HG03280 (cell line): ENCODE results near the gene MMS22L.
A peak's percentile ranks its signal among the peaks of the same experiment; 100 is the strongest.
"Not testable (repeated sequence)": the region's sequence is repeated elsewhere in the genome, so short reads cannot be mapped to it uniquely, and the experiment has no call there.

Experiments used
- ATAC-seq: cut with Tn5 transposase; IDR thresholded peaks from one replicate; pipeline ENCODE4 v1.9.1; 2021; ENCODE audit warnings: mild to moderate bottlenecking, moderate library complexity; ENCODE audit not compliant: unreplicated experiment

Gene MMS22L

DNA sequence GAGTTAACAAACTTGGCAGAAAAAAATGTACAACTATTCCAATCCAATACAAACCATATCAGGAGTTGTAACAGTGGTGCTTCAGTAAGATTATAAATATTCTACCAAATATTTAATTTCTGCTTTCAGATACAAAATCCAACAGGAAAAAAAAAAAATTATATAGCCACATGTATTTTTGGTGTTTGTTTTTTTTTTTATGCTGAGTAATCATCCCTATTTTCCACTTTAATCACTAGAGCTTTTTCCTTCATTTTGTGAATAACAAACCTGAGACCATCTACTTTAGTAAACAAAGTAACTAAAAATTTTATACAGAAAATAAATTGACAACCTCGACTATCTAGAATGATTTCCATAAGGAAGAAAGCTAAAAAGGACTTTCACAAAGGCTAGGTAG, 36.2 kb downstream of the MMS22L start:
- no peak for ATAC-seq

DNA sequence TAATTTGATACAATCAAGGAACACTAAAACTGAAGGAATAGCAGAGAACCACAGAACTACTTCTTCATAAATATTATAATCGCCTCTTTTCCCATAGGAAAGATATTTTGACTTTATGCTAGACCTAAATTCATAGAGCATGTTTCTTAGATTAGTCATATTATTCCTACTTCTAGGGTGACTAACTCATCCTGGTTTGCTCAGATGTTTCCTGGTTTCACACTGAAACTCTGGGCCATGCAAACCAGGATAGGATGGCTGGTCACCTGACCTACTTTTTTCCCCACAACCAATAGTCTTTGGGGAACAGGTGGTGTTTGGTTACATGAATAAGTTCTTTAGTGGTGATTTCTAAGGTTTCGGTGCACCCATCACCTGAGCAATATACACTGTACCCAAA, 42.8 kb downstream of the MMS22L start:
- no peak for ATAC-seq

DNA sequence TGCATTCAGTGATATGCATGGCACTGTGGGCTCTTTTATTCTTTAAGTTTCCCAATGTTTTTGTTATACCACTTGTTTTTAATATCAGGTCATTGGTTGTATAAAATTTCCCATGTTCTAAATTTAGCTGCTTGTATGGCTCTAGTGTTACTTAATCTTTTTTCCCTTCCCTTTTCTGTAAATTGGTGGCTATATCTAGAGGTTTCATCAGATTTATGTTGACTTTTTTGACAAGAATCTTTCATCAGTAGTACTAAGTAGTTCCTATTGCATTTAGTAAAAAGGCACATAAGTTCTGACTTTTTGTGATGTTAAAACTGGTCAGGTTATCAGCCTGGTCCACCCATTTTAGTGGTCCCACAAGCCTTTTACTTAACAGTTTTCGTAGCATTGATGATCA, 51.1 kb downstream of the MMS22L start:
- ATAC-seq: no peak

DNA sequence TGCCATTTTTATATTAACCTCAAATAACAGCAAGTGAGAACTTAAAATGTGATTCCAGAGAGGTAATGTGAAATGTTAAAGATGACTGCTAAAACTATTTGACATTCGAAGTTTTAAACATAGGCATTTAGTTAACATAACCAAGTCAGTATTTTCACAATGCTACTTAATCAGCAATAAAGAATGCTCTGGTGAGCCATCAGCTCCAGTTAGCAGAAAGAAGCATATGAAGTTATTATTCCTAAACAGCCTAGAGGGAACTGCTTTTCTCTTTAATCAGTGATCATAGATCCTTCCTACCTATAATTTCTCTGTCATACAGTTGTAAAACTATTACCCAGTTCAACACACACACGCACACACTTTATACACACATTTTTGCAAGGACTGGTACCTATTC, 60.1 kb downstream of the MMS22L start:
- no peak for ATAC-seq

- no peak for ATAC-seq
Measured at GRCh38 chr6:97218912-97219311, 64.1 kb downstream of the MMS22L start.

- no peak for ATAC-seq
Measured at GRCh38 chr6:97215157-97215769, 67.8 kb downstream of the MMS22L start.

GRCh38 chr6:97214671-97215070, 68.3 kb downstream of the MMS22L start:
- no peak for ATAC-seq

GRCh38 chr6:97207383-97207782, 75.6 kb downstream of the MMS22L start:
- ATAC-seq: no peak

DNA sequence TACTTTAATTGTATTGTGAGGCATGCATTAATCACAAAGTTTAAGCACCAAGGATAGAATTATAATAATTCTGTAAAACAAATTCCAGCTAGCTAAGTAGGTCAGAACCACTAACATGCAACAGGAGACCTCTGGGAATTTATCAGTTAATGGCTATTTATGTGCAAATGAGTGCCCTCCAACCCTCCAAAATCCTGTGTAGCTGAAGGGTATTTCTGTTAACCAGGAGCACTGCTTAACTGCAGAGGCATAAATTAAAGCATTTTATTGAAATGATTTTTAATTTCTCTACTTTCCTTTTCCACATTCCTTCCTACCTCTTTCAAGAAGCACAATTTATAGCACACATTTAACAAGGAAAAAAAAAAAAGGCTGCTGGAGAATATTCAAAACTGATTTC, 77.0 kb downstream of the MMS22L start:
- ATAC-seq: no peak

DNA sequence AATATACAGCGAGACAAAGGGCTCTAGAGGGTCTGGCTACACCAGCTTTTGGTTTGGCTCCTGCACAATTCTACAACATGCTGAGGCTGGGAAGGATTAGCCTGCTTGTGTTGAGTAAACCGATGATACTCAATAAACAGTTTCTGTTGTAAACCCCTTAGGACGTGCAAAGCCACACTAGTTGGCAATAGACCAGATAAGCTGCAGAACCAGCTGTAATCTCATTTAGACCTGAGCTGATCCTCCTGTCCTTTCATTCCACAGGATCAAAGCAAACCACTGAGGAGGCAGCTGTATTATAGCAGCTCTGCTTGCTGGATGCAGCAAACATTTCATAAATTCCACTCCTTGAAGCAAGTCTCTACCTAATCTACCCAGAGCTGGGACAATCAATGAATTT, 79.7 kb downstream of the MMS22L start:
- no peak for ATAC-seq

GRCh38 chr6:97198046-97198565, 84.9 kb downstream of the MMS22L start:
- no peak for ATAC-seq

- no peak for ATAC-seq
Measured at GRCh38 chr6:97195117-97195516, 87.9 kb downstream of the MMS22L start.

DNA sequence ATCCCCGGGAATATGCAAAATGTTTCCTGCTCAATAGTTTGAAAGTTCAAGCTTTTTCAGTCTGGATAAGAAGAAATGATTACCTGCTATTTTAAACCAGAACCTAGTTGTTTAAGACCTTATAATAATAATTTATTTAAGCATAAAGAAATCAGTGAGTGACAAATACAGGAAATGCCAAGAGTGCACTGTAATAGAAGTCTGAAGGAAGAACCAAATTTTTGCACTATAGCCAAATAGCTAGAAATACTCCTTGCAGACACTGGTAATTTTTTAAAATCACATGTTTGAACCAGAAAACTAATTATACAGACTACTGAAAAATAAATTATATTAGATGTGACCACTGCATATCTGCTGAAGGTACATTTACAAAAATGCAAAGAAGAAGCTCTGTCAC, 93.2 kb downstream of the MMS22L start:
- no peak for ATAC-seq

GRCh38 chr6:97187951-97188350, 95.1 kb downstream of the MMS22L start:
- no peak for ATAC-seq

DNA sequence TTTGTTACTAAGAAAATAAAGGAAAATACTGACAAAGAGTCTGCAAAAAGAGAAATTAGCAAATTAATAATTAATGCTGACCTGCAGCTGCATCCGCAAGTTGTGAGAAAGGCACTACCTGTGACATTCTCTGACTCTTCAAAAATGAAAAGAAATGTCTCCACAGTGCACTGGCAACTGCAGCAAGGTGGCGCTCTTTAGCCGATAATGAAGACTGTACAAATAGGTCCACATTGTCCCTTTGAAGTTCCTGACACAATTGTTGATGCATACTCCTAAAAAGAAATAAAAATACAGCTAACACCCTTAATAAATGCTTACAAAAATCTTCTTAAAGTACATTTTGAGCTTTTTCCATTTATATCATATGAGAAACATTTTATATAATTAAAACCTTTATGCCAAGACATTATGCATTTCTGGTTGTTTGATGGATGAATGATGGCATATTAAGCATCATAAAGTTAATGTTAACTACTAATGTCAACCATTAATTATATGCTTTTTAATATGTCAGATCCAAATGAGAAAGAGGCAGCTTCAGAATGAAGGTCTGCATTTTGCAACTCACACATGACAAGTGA, 96.5 kb downstream of the MMS22L start:
- peak; percentile 95 for ATAC-seq

DNA sequence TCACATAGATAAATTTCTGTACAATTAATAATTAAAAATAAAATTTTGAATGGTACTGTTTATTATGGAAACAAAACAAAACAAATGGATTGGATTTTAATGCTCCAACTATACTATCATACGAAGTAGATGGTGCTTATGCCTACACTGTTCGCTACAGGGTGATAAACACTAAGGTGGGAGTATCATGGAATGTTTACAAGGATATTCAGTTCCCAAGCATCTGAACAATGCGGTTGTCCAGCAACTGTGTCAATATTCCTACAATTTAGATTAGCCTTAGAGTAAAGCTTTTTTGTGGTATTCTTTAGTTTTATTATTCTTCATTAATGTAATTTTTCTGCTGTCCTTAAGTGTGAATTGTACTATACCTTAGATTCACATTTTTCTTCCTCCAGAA, 105.1 kb downstream of the MMS22L start:
- no peak for ATAC-seq

- no peak for ATAC-seq
Measured at GRCh38 chr6:97176468-97176867, 106.5 kb downstream of the MMS22L start.

DNA sequence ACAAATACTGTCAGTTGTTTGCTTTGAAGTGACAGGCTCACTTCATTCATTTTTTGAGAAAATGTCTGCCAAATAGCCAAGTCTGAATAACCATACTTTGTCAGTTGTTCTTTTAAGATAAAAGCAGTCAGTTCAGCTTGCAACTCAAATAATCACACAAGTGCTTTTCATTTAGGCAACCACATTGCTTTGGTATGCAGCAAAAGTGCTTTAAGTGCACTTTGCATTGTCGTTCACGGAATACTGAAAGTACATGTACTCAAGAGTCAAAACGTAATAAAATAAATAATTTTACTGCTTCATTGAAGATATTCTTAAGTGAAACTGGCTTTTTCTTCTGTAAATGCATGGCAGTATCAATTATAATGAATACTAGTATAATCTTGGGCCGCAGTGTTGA, 107.2 kb downstream of the MMS22L start:
- ATAC-seq: no peak

DNA sequence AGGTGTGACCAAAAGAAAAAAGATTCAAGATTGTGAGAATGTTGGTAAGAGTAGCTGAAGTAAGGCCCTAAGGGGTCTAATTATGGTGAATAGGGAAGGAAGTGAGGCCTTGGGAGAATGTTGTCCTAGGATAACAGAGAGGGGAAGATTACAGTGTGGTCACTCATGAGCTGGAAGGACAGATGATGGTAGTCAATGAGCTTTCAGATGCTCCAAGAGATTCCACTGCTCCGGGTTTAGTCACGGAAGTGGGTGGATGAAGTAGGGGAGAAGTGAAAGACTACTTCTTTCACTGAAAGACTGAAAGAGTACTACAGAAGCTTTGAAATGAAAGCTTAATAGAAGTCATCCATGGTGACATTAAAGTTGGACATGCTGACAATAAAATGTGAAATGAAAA, 108.5 kb downstream of the MMS22L start:
- ATAC-seq: no peak

DNA sequence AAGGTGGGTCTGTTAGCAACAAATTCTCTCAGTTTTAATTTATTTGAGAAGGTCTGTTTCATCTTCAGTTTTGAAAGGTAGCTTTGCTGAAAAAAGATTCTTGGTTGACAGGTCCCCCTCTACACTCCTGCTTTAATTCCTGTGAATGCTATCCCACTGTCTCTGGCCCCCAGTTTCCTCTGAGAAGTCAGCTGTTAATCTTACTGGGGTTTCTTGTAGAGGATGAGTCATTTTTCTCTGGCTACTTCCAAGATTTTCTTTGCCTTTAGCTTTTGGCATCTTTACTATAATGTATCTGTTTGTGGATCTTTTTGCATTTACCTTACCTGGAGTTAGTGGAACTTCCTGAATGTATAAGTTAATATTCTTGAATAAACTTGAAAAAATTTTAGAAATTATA, 122.7 kb downstream of the MMS22L start:
- no peak for ATAC-seq

DNA sequence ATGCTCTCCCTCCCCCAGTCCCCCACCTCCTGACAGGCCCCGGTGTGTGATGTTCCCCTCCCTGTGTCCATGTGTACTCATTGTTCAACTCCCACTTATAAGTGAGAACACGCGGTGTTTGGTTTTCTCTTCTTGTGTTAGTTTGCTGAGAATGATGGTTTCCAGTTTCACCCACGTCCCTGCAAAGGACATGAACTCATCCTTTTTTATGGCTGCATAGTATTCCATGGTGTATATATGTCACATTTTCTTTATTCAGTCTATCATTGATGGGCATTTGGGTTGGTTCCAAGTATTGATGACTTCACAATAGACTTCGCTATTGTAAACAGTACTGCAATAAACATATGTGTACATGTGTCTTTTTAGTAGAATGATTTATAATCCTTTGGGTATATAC, 127.6 kb downstream of the MMS22L start:
- ATAC-seq: not testable (repeated sequence)

DNA sequence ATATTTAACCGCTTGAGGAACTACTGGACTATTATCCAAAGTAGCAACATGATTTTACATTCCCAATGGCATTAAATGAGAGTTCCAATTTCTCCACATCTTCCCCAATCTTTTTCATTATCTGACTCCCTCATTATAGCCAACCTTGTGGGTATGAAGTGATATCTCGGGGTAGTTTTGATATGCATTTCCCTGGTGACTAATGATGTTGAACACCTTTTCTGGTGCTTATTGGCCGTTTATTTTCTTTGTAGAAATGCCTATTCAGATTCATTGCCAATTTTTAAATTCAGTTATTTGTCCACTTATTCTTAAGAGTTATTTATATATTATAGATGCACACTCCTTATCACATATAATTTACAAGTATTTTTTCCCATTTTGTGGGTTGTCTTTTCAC, 129.0 kb downstream of the MMS22L start:
- no peak for ATAC-seq

DNA sequence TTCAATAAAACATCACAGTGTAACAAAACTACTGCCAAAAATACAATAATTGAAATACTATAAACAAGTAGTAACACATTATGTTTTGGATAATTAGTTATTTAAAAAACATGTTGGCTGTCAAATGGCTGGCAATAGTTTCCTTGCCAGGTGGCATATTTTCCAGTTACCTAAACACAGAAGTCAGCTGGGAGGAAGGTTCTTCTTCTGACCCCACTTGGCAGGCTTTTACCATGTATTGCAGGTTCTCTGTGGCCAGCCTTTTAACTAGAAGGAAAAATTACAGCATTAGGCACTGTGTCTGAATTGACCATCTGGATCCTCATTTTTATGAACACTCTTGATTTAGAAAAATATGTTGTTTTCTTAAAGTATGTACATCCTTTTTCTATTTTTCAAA, 131.4 kb downstream of the MMS22L start:
- ATAC-seq: no peak
